ENCODE data around the gene NMBR.
"Not testable (repeated sequence)": the region's sequence is repeated elsewhere in the genome, so short reads cannot be mapped to it uniquely, and the experiment has no call there.

NMBR gene

DNA sequence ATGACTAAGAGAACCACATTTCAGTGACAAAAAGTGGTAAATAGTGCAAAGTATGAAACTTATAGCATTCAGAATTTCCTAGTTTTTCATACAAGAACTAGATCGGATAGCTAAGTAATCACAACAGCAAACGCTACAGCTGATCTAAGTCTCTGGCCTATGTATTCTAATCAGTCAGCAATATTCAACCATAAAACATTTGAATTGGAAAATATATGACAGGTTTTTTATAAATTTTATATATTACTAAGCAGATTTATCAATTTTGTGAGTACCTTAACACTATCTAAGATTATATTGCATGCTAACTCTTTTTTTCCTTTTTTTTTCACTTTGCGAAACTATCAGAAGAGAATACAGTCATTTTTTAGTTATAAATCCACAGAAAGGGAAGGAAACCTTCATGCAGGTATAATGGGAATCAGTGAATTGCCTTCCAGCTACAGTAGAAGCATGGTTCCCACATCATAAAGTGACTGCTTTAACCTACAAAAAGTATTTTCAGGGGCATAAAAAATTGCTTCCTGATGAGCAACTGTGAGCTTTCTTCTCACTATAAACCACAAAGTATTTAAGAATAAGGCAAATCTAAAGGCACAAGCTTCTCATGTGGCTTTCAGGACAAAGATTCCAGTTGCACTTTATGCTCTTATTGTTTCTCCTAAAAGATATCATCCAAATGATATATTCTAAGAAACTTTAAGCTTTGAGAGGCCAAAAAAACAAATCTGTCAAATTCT, 88.2 kb downstream of the NMBR start:
- no peak for DNase-seq (ENCODE audit: low read depth)

DNA sequence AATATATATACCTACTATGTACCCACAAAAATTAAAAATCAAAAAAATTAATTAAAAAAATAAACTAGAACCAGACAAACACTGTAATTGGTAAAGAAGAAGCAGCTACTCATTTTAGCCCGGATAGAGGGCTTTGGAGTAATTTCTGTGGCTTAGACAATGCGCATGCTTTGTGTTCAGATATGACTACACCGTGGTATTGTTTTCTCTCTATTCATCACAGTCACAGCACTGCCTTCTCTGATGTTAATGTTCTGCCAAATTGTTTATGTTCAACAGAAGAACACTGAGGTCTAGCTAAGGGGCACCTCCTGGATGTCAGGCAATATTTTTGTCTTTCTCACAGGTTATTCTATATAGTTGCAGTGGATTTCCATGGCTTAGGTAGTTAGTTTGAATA, 91.7 kb downstream of the NMBR start:
- DNase-seq (ENCODE audit: low read depth) = no peak

DNA sequence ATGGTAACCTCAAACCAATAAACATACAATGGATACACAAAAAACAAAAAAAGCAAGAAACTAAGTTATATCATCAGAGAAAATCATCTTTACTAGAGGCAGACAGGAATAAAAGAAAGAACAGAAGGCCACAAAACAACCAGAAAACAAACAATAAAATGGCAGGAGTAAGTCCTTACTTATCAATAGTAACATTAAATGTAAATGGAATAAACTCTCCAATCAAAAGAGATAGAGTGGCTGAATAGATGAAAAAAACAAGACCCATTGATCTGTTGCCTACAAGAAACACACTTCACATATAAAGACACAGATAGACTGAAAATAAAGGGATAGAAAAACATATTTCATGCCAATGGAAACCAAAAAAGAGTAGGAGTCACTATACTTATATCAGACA, 95.5 kb downstream of the NMBR start:
- no peak for DNase-seq (ENCODE audit: low read depth)

GRCh38 chr6:142048593-142048980, 98.3 kb downstream of the NMBR start:
- DNase-seq (ENCODE audit: low read depth) = no peak

- no peak for DNase-seq (ENCODE audit: low read depth)
Observed at GRCh38 chr6:142047934-142048592, 98.9 kb downstream of the NMBR start.

- no peak for DNase-seq (ENCODE audit: low read depth)
Observed at GRCh38 chr6:142045380-142046278, 101.3 kb downstream of the NMBR start.

DNA sequence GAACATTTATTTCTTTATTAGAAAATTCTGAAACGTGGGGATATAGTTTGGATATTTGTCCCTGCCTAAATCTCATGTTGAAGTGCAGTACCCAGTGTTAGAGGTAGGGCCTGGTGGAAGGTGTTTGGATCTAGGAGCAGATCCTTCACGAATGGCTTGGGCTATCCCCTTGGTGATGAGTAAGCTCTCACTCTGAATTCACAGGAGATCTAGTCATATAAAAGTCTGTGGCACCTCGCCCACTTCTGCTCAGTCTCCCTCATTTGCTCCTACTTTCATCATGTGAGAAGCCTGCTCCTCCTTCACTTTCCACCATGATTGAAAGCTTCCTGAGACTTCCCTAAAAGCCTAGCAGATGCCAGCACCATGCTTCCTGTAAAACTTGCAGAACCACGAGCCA, 111.0 kb downstream of the NMBR start:
- DNase-seq (ENCODE audit: low read depth) = no peak

DNA sequence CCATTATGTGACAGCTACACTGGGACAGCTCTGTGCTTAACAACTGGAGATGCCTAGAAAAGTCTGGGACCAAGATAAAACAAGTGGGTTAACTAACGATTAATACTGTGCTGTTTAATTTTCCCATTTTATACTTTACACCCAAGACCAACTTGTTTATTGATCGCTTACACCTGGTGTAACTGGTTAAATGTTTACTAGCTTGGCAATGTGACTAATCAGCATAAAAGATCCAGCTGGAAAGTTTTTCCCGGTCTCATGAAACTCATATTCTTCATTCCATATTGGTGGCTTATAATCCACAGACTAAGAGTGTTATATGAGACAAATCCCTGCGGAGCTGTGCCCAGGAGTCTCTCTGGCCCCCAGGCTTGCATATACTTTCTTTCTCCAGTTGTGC, 115.9 kb downstream of the NMBR start:
- no peak for DNase-seq (ENCODE audit: low read depth)

- no peak for DNase-seq (ENCODE audit: low read depth)
Observed at GRCh38 chr6:142030115-142030619, 116.8 kb downstream of the NMBR start.

- DNase-seq (ENCODE audit: low read depth) = no peak
Observed at GRCh38 chr6:142028527-142028926, 118.4 kb downstream of the NMBR start.

DNA sequence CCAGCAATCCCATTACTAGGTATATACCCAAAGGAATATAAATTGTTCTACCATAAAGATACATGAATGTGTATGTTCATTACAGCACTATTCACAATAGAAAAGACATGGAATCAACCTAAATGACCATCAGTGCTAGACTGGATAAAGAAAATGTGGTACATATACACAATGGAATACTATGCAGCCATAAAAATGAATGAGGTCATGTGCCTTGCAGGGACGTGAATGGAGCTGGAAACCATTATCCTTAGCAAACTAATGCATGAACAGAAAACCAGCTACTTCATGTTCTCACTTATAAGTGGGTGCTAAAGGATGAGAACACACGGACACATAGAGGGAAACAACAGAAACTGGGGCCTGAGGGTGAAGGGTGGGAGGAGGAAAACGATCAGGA, 119.1 kb downstream of the NMBR start:
- not testable (repeated sequence) for DNase-seq (ENCODE audit: low read depth)

DNA sequence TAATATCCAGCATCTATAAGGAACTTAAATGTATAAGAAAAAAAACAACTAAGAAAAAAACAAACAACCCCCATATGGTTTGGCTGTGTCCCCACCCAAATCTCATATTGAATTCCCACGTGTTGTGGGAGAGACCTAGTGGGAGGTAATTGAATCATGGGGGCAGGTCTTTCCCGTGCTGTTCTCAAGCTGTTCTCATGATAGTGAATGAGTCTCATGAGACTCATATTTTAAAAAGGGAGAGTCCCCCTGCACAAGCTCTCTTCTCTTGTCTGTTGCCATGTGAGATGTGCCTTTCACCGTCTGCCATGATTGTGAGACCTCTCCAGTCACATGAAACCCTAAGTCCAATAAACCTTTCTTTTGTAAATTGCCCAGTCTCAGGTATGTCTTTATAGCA, 119.8 kb downstream of the NMBR start:
- no peak for DNase-seq (ENCODE audit: low read depth)

GRCh38 chr6:142026471-142026870, 120.5 kb downstream of the NMBR start:
- no peak for DNase-seq (ENCODE audit: low read depth)

Measured in HS-27A (cell line).